HepG2 (cell line): Measurements from ENCODE around the gene TET3. TPM values are rescaled to one million over a fixed set of nuclear protein-coding genes. Genes with fewer than 3 reads are reported as not detected.
A peak's percentile ranks its signal among the peaks of the same experiment; 100 is the strongest.

Source experiments
- CENPT ChIP-seq: sonication (generic); formaldehyde crosslinking; IDR thresholded peaks from 2 replicates; pipeline ENCODE4 v1.8.0; 2022; ENCODE audit warnings: low read depth, mild to moderate bottlenecking, moderate library complexity, missing genetic modification reagents
- ELF3 ChIP-seq: IDR thresholded peaks from 2 replicates; pipeline ENCODE4 v1.6.1; 2016; ENCODE audit warnings: missing genetic modification reagents, missing compliant biosample characterization
- ETV5 ChIP-seq: IDR thresholded peaks from 2 replicates; pipeline ENCODE4 v1.6.1; 2018; ENCODE audit warnings: missing biosample characterization, missing genetic modification reagents, inconsistent platforms, borderline replicate concordance
- HOXA7 ChIP-seq: sonication (generic); formaldehyde crosslinking; IDR thresholded peaks from 2 replicates; pipeline ENCODE4 v1.8.1; 2022; ENCODE audit warnings: mild to moderate bottlenecking, missing genetic modification reagents, moderate library complexity
- KDM2A ChIP-seq: sonication (generic); formaldehyde crosslinking; IDR thresholded peaks from 2 replicates; pipeline ENCODE4 v1.4.0; 2020; ENCODE audit warnings: low read depth, missing genetic modification reagents, borderline replicate concordance
- KDM4B ChIP-seq: sonication (generic); formaldehyde crosslinking; IDR thresholded peaks from 2 replicates; pipeline ENCODE4 v1.4.0; 2020; ENCODE audit warnings: missing genetic modification reagents
- MED1 ChIP-seq: sonication (generic); formaldehyde crosslinking; IDR thresholded peaks from 2 replicates; pipeline ENCODE4 v1.4.0; 2020; ENCODE audit warnings: missing genetic modification reagents
- MTF1 ChIP-seq: sonication (generic); formaldehyde crosslinking; IDR thresholded peaks from 2 replicates; pipeline ENCODE4 v1.5.0; 2020; ENCODE audit warnings: missing genetic modification reagents
- NFE2L1 ChIP-seq: sonication (generic); formaldehyde crosslinking; IDR thresholded peaks from 2 replicates; pipeline ENCODE4 v1.4.0; 2020; ENCODE audit warnings: missing genetic modification reagents, mild to moderate bottlenecking, borderline replicate concordance
- NFKB2 ChIP-seq: sonication (generic); formaldehyde crosslinking; IDR thresholded peaks from 2 replicates; pipeline ENCODE4 v1.4.0; 2020; ENCODE audit warnings: missing genetic modification reagents, borderline replicate concordance
- NR2F1 ChIP-seq, 2 experiments: fragments of 450-650 bp in 1 of 2; formaldehyde crosslinking in 1 of 2; IDR thresholded peaks; 2 replicates each; pipeline versions ENCODE4 v1.5.0 to v1.6.1; 2016 to 2020; ENCODE audit warnings: mild to moderate bottlenecking in 1 of 2, missing compliant biosample characterization in 1 of 2, missing genetic modification reagents in 1 of 2, moderate library complexity in 1 of 2
- PHF20 ChIP-seq: sonication (generic); formaldehyde crosslinking; IDR thresholded peaks from 2 replicates; pipeline ENCODE4 v1.5.0; 2020; ENCODE audit warnings: mild to moderate bottlenecking, missing genetic modification reagents
- PHF5A ChIP-seq: IDR thresholded peaks from one replicate; pipeline ENCODE4 v1.6.1; 2018; ENCODE audit warnings: low read depth, missing genetic modification reagents; ENCODE audit not compliant: unreplicated experiment
- RNF2 ChIP-seq: fragments of 450-650 bp; conservative IDR thresholded peaks from 2 replicates; pipeline ENCODE4 v1.6.1; 2016; ENCODE audit warnings: low read depth
- SATB2 ChIP-seq: sonication (generic); formaldehyde crosslinking; IDR thresholded peaks from 2 replicates; pipeline ENCODE4 v1.5.0; 2020; ENCODE audit warnings: missing genetic modification reagents
- SIN3A ChIP-seq: IDR thresholded peaks from 2 replicates; pipeline ENCODE4 v1.6.1; 2011; ENCODE audit warnings: low read depth, mild to moderate bottlenecking, control low read depth, low read length, borderline replicate concordance
- SOX13 ChIP-seq, 3 experiments: fragments of 450-650 bp in 1 of 3; sonication (generic) in 1 of 3; formaldehyde crosslinking in 1 of 3; IDR thresholded peaks in 2 of 3; conservative IDR thresholded peaks in 1 of 3; 2 replicates each; pipeline versions ENCODE4 v1.5.0 to v1.6.1; 2016 to 2020; ENCODE audit warnings: antibody characterized with exemption in 1 of 3, mild to moderate bottlenecking in 1 of 3, missing compliant biosample characterization in 1 of 3, missing genetic modification reagents in 1 of 3, moderate library complexity in 1 of 3
- SRSF9 ChIP-seq: fragments of 200-400 bp; formaldehyde crosslinking; IDR thresholded peaks from 2 replicates; pipeline ENCODE4 v1.6.1; 2018; ENCODE audit warnings: borderline replicate concordance, mild to moderate bottlenecking, low read depth, low read length; ENCODE audit not compliant: insufficient read depth, poor library complexity, severe bottlenecking
- TEAD3 ChIP-seq: optimal IDR thresholded peaks from 2 replicates; pipeline ENCODE3; 2016; ENCODE audit warnings: borderline replicate concordance
- ZBTB1 ChIP-seq: sonication (generic); formaldehyde crosslinking; IDR thresholded peaks from 2 replicates; pipeline ENCODE4 v1.4.0; 2020; ENCODE audit warnings: missing genetic modification reagents, borderline replicate concordance
- ZBTB20 ChIP-seq: sonication (generic); formaldehyde crosslinking; IDR thresholded peaks from 2 replicates; pipeline ENCODE4 v1.8.1; 2023; ENCODE audit warnings: missing genetic modification reagents, low read depth, mild to moderate bottlenecking, borderline replicate concordance
- ZNF331 ChIP-seq: sonication (generic); formaldehyde crosslinking; IDR thresholded peaks from 2 replicates; pipeline ENCODE4 v1.4.0; 2020; ENCODE audit warnings: missing genetic modification reagents
- ZNF569 ChIP-seq: sonication (generic); formaldehyde crosslinking; IDR thresholded peaks from 2 replicates; pipeline ENCODE4 v1.5.0; 2020; ENCODE audit warnings: mild to moderate bottlenecking, missing genetic modification reagents, moderate library complexity, borderline replicate concordance
- ZNF709 ChIP-seq: sonication (generic); formaldehyde crosslinking; IDR thresholded peaks from 2 replicates; pipeline ENCODE4 v1.5.0; 2020; ENCODE audit warnings: mild to moderate bottlenecking, missing genetic modification reagents
- ZNF850 ChIP-seq: sonication (generic); formaldehyde crosslinking; conservative IDR thresholded peaks from 2 replicates; pipeline ENCODE4 v1.9.0; 2021; ENCODE audit warnings: mild to moderate bottlenecking, missing genetic modification reagents
- polyA plus RNA-seq, 8 experiments: library from polyadenylated mRNA; depleted of rRNA in 3 of 8; stranded (reverse) in 7 of 8; unstranded in 1 of 8; fragments of >200 nt; fragmentation: Illumina TruSeq in 4 of 8; extraction: Trizol in 4 of 8; gene quantifications; 2 replicates each; pipeline versions ENCODE4 v1.2.1 to v1.2.3, GENCODE V29; 2011 to 2016; ENCODE audit warnings: low read depth in 4 of 8, missing spikeins in 1 of 8, mixed read lengths in 1 of 8; ENCODE audit not compliant: insufficient read depth in 1 of 8
- total RNA-seq, 5 experiments: library from RNA; depleted of rRNA; stranded (reverse); fragments of >200 nt; fragmentation: Illumina TruSeq; extraction: Trizol; gene quantifications; 2 replicates each; pipeline ENCODE4 v1.2.3, GENCODE V29; 2016; ENCODE audit warnings: low read depth in 1 of 5
- TF ChIP-seq, protein P1 (sequence below): IDR thresholded peaks from 2 replicates; pipeline ENCODE4 v1.6.1; 2018; ENCODE audit warnings: missing genetic modification reagents
- TF ChIP-seq, protein P2 (sequence below): IDR thresholded peaks from 2 replicates; pipeline ENCODE4 v1.6.1; 2016; ENCODE audit warnings: low read depth, control low read depth
- TF ChIP-seq, protein P3 (sequence below): IDR thresholded peaks from 2 replicates; pipeline ENCODE4 v1.6.1; 2016; ENCODE audit warnings: low read depth

TET3 gene
- total and polyA plus RNA-seq, 2 of the 13 experiments (the other 11 are each of a cell fraction or from before 2014, with no cell fraction given): 4.3 to 6.8 TPM

DNA sequence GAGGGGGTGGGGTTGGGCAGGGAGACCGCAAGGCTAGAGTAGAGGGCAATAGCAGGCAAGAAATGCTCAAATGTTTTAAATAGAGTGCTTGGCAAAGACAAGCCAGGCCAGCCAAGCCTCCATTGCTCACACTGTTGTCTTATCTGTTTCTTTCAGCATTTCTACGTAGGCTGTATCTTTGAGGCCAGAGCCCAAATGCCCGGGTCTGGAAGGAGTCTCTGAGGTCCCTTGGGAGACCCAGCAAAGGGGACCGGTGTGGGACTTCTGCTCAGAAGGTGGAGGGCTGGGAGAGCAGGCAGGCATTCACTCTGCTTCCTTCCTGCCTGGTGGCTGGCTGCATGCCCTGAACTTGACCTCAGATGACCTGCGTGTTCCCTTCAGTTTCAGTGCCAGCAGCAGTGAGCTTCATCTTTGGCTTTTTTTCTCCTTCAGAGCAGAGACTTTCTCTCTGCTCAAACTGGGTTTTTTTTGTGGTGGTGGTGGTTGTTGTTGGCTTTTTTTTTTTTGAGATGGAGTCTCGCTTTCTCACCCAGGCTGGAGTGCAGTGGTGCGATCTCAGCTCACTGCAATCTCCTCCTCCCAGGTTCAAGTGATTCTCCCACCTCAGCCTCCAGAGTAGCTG lies 13.7 kb upstream of the TET3 start (continued):
- no peak for TF ChIP-seq RNF2
- no peak for TF ChIP-seq SRSF9
- no peak for TF ChIP-seq ZNF850
- peak; percentile 10; the same call in 1 of the 2 replicates for TF ChIP-seq MED1 (CRISPR knock-in tag)
- no peak for TF ChIP-seq NFKB2
- peak; percentile 65 to 85 for TF ChIP-seq NR2F1 (CRISPR knock-in tag; IDR thresholded peaks at IDR 0.05)
- TF ChIP-seq, protein P1, sequence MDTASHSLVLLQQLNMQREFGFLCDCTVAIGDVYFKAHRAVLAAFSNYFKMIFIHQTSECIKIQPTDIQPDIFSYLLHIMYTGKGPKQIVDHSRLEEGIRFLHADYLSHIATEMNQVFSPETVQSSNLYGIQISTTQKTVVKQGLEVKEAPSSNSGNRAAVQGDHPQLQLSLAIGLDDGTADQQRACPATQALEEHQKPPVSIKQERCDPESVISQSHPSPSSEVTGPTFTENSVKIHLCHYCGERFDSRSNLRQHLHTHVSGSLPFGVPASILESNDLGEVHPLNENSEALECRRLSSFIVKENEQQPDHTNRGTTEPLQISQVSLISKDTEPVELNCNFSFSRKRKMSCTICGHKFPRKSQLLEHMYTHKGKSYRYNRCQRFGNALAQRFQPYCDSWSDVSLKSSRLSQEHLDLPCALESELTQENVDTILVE (CRISPR knock-in tag): no peak
- no peak for TF ChIP-seq ZNF569 (CRISPR knock-in tag)
- no peak for TF ChIP-seq SATB2 (CRISPR knock-in tag)
- TF ChIP-seq, protein P2, sequence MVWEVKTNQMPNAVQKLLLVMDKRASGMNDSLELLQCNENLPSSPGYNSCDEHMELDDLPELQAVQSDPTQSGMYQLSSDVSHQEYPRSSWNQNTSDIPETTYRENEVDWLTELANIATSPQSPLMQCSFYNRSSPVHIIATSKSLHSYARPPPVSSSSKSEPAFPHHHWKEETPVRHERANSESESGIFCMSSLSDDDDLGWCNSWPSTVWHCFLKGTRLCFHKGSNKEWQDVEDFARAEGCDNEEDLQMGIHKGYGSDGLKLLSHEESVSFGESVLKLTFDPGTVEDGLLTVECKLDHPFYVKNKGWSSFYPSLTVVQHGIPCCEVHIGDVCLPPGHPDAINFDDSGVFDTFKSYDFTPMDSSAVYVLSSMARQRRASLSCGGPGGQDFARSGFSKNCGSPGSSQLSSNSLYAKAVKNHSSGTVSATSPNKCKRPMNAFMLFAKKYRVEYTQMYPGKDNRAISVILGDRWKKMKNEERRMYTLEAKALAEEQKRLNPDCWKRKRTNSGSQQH (CRISPR knock-in tag): no peak
- no peak for TF ChIP-seq ZNF709
- TF ChIP-seq ZNF331: peak; percentile 37; the same call in 1 of the 2 replicates
- no peak for TF ChIP-seq NFE2L1 (CRISPR knock-in tag)
- TF ChIP-seq ETV5 (CRISPR knock-in tag): peak; percentile 59; the same call in 1 of the 2 replicates
- TF ChIP-seq ELF3 (CRISPR knock-in tag): peak; percentile 48; the same call in 1 of the 2 replicates
- TF ChIP-seq KDM4B (CRISPR knock-in tag): no peak
- TF ChIP-seq ZBTB20 (CRISPR knock-in tag): no peak
- peak; percentile 31 for TF ChIP-seq TEAD3 (CRISPR knock-in tag)
- no peak for TF ChIP-seq CENPT (CRISPR knock-in tag)
- TF ChIP-seq ZBTB1 (CRISPR knock-in tag): no peak
- no peak for TF ChIP-seq HOXA7 (CRISPR knock-in tag)
- TF ChIP-seq PHF5A (CRISPR knock-in tag): no peak
- TF ChIP-seq KDM2A (CRISPR knock-in tag): 0 out of 2 replicates have a peak, but pooled peaks have one; percentile 37
- TF ChIP-seq, protein P3, sequence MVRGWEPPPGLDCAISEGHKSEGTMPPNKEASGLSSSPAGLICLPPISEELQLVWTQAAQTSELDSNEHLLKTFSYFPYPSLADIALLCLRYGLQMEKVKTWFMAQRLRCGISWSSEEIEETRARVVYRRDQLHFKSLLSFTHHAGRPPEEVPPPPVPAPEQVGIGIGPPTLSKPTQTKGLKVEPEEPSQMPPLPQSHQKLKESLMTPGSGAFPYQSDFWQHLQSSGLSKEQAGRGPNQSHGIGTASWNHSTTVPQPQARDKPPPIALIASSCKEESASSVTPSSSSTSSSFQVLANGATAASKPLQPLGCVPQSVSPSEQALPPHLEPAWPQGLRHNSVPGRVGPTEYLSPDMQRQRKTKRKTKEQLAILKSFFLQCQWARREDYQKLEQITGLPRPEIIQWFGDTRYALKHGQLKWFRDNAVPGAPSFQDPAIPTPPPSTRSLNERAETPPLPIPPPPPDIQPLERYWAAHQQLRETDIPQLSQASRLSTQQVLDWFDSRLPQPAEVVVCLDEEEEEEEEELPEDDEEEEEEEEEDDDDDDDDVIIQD (CRISPR knock-in tag): no peak
- no peak for TF ChIP-seq SIN3A
- TF ChIP-seq MTF1 (CRISPR knock-in tag): no peak
- TF ChIP-seq PHF20: no peak
- TF ChIP-seq SOX13 (IDR thresholded peaks at IDR 0.05): no peak
- no peak for TF ChIP-seq SOX13 (CRISPR knock-in tag; conservative IDR thresholded peaks at IDR 0.05 in 1 of 2, IDR thresholded peaks at IDR 0.05 in 1 of 2)
